ENCODE measurements around the gene SLC12A5. TPM values are rescaled to one million over a fixed set of nuclear protein-coding genes. Genes with fewer than 3 reads are reported as not detected.

The SLC12A5 gene
- total RNA-seq, 1 donor from 2014 or later: not detected

- Histone ChIP-seq H3K36me3 (ENCODE audit: control insufficient read depth, insufficient read depth, low read length) (no peaks in the 10 kb centered on the region), H3K4me3 (ENCODE audit: low read depth, low read length) (no peak overlapping the region), H3K27me3 (ENCODE audit: control insufficient read depth, insufficient read depth, low read length) (peaks cover 16% of the 10 kb centered on the region)
- FAIRE-seq: no peak
- DNase-seq (ENCODE audit: low read depth): no peak
- TF ChIP-seq CTCF (IDR thresholded peaks at IDR 0.05; ENCODE audit: insufficient read depth, low read length, severe bottlenecking): no peak
Measured at GRCh38 chr20:46054606-46055005, 25.6 kb downstream of the SLC12A5 start.

GRCh38 chr20:46055269-46055668, 26.3 kb downstream of the SLC12A5 start:
- TF ChIP-seq CTCF (IDR thresholded peaks at IDR 0.05; ENCODE audit: insufficient read depth, low read length, severe bottlenecking): no peak
- no peak for DNase-seq (ENCODE audit: low read depth)
- Histone ChIP-seq H3K36me3 (ENCODE audit: control insufficient read depth, insufficient read depth, low read length) (no peaks in the 10 kb centered on the region), H3K4me3 (ENCODE audit: low read depth, low read length) (no peak overlapping the region), H3K27me3 (ENCODE audit: control insufficient read depth, insufficient read depth, low read length) (peaks cover 15% of the 10 kb centered on the region)
- FAIRE-seq: no peak

- Histone ChIP-seq H3K4me3 (ENCODE audit: low read depth, low read length) (no peak overlapping the region), H3K27me3 (ENCODE audit: control insufficient read depth, insufficient read depth, low read length) (peaks cover 15% of the 10 kb centered on the region), H3K36me3 (ENCODE audit: control insufficient read depth, insufficient read depth, low read length) (no peaks in the 10 kb centered on the region)
- DNase-seq (ENCODE audit: low read depth) (no peak), FAIRE-seq (no peak)
- no peak for TF ChIP-seq CTCF (IDR thresholded peaks at IDR 0.05; ENCODE audit: insufficient read depth, low read length, severe bottlenecking)
Measured at GRCh38 chr20:46056027-46056833, 27.2 kb downstream of the SLC12A5 start.

- Histone ChIP-seq H3K36me3 (ENCODE audit: control insufficient read depth, insufficient read depth, low read length) (peaks cover 3% of the 10 kb centered on the region), H3K27me3 (ENCODE audit: control insufficient read depth, insufficient read depth, low read length) (peaks cover 15% of the 10 kb centered on the region), H3K4me3 (ENCODE audit: low read depth, low read length) (no peak overlapping the region)
- no peak for TF ChIP-seq CTCF (IDR thresholded peaks at IDR 0.05; ENCODE audit: insufficient read depth, low read length, severe bottlenecking)
- DNase-seq (ENCODE audit: low read depth): no peak
- FAIRE-seq: no peak
Measured at GRCh38 chr20:46056970-46057855, 28.2 kb downstream of the SLC12A5 start.

GRCh38 chr20:46057856-46058598, 29.0 kb downstream of the SLC12A5 start:
- Histone ChIP-seq H3K36me3 (ENCODE audit: control insufficient read depth, insufficient read depth, low read length) (peaks cover 4% of the 10 kb centered on the region), H3K4me3 (ENCODE audit: low read depth, low read length) (peak overlapping the region; percentile 4), H3K27me3 (ENCODE audit: control insufficient read depth, insufficient read depth, low read length) (peaks cover 15% of the 10 kb centered on the region)
- DNase-seq (ENCODE audit: low read depth) (peak; percentile 26), FAIRE-seq (no peak)
- TF ChIP-seq CTCF (IDR thresholded peaks at IDR 0.05; ENCODE audit: insufficient read depth, low read length, severe bottlenecking): peak; percentile 27

Data from bronchial epithelial cell (primary cell).